GM12872 (cell line): Measurements from ENCODE around the gene TMEM62.

Experiments
- CTCF ChIP-seq: IDR thresholded peaks from 3 replicates; pipeline ENCODE4 v1.5.1; 2011; ENCODE audit warnings: low read depth, mild to moderate bottlenecking, low read length, moderate library complexity; ENCODE audit not compliant: insufficient read depth

TMEM62 gene

DNA sequence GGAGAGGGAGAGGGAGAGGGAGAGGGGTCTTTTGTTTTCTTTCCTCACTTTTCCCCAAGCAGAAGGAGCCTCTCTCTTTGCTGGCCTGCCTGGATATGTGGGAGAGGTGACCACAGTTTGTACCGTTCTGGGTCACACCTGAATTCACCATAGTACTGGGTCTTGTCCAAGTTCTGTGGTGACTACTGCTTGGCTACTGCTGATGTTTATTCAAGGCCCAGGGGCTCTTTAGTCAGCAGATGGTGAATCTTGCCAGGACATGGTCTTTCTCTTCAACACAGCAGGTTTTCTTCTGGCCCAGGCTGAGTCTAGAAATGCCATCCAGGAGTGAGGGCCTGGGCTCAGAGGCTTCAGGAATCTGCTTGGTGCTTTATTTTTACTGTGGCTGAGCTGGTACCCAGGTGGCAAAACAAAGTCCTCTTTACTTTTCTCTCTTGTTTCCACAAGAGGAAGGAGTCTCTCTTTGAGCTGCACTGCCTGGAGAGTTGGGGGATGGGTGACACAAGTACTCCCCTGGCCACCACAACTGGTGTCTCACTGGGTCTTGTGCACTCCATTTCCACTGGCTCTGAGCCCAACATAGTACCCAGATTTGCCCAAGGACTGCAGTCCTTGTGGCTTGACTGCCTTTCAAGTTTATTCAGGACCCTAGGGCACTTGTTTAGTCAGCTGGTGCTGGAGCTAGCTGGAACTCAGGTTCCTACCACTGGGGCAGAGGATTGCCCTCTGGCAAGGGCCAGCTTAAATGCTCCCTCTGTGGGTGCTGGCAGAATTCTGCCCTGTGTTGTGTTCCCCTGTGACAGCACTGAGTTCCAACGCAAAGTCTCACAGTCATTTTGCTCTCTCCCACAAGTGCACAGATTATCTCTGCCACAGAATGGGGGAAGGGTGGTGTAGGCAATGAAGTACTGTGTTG lies 35.1 kb downstream of the TMEM62 start:
- TF ChIP-seq CTCF = no peak

DNA sequence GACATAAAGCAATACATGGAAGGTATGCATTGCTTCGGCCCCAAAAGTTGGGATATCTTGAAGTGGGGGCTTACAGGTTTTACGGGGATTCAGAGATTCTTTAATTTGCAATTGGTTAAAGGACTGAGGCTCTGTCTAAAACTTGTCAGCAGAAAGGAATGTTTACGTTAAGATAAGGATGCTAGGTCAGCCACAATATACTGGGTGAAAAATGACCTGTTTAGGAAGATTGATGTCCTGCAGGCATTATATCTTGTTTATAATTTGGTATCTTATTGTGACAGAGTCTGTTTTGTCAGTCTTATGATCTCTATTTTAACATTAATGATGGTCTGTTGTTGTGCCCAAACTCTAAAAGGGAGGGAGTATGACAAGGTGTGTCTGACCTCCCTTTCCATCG lies 36.5 kb downstream of the TMEM62 start:
- TF ChIP-seq CTCF = no peak

- TF ChIP-seq CTCF = no peak
These were observed 49.9 kb downstream of the TMEM62 start for GRCh38 chr15:43183270-43183669.

- no peak for TF ChIP-seq CTCF
These were observed 51.2 kb downstream of the TMEM62 start for GRCh38 chr15:43184407-43185124.

GRCh38 chr15:43185157-43186002 lies 52.0 kb downstream of the TMEM62 start, which contains the start of gene CCNDBP1:
TSS of gene CCNDBP1 (plus strand) at chr15:43185403. CDS start at chr15:43185499, 96 bp downstream.
- peak; percentile 61 for TF ChIP-seq CTCF

- TF ChIP-seq CTCF = no peak
These were observed 52.6 kb downstream of the TMEM62 start for GRCh38 chr15:43186003-43186353.
